Measurements from ENCODE around the gene EHMT1. TPM values are rescaled to one million over a fixed set of nuclear protein-coding genes. Genes with fewer than 3 reads are reported as not detected.

Gene EHMT1
- total and polyA plus RNA-seq, 10 of the 15 experiments (the other 5 are each of a cell fraction or from before 2014, with no cell fraction given) = 2.9 to 100 (median 48.1) TPM

GRCh38 chr9:137748311-137748710 is 129.5 kb downstream of the EHMT1 start:
- ATAC-seq = no peak
- no TSS peak for BruUV-seq (replicated peaks)
- no peaks in the 10 kb centered on the region for H4K20me1 ChIP-seq (ENCODE audit: control insufficient read depth, insufficient read depth)
- RAD21 ChIA-PET (ENCODE audit: unreplicated experiment) = interaction anchor here (1.4 to 2.2 kb wide), 2 partner anchors 13 to 75 kb away, joined by 5 to 7 read pairs; no protein-coding TSS in a partner anchor
- intact Hi-C loops (cut with micrococcal nuclease; ENCODE audit: unreplicated experiment) = no loop called here
- in situ Hi-C loops (cut with MboI) = no loop called here
- no peak for DNase-seq (ENCODE audit: low read depth, low spot score)
- H3K9me3 ChIP-seq (replicated peaks; ENCODE audit: control insufficient read depth, insufficient read depth, low read length) = no peaks in the 10 kb centered on the region; the same call in 2 of the 3 replicates
- H3K9ac ChIP-seq (ENCODE audit: control insufficient read depth, insufficient read depth, low read length) = no peak overlapping the region
- POLR2A ChIA-PET = no interaction called here
- H3K4me3 ChIP-seq = no peak overlapping the region
- TF ChIP-seq KDM1A (IDR thresholded peaks at IDR 0.05; ENCODE audit: borderline replicate concordance) (no peak), IKZF1 (conservative IDR thresholded peaks at IDR 0.05) (no peak), SREBF2 (IDR thresholded peaks at IDR 0.05; ENCODE audit: low read length) (no peak), SRF (IDR thresholded peaks at IDR 0.05; ENCODE audit: low read depth in 2 of 2, low read length in 2 of 2) (peak in 1 of 2 experiments; percentile 10; a peak in 1 of 4 replicates)
- H2AFZ ChIP-seq (ENCODE audit: control insufficient read depth, low read depth, low read length) = no peak overlapping the region
- peaks cover 8% of the 10 kb centered on the region for H3K79me2 ChIP-seq (ENCODE audit: control insufficient read depth, insufficient read depth, low read length)
- no peak overlapping the region for H3K27ac ChIP-seq (ENCODE audit: control insufficient read depth, insufficient read depth)
- CTCF ChIA-PET = interaction anchor here (0.7 to 1.7 kb wide), 2 partner anchors 9 to 12 kb away, joined by 3 to 6 read pairs; no protein-coding TSS in a partner anchor
- WGBS (ENCODE audit: insufficient coverage, insufficient replicate concordance, low lambda C conversion rate, missing lambda C conversion rate) = 98% methylated on average over 15 of the region's 15 CpGs
- no peaks in the 10 kb centered on the region for H3K27me3 ChIP-seq (replicated peaks in 1 of 2; ENCODE audit: control insufficient read depth in 2 of 2, insufficient read depth in 2 of 2, low read length in 1 of 2)
- FAIRE-seq = no peak
- H3K36me3 ChIP-seq (ENCODE audit: control insufficient read depth in 2 of 2, insufficient read depth in 2 of 2, low read length in 1 of 2) = peaks cover 26 to 38% of the 10 kb centered on the region in 2 experiments
- H3K4me1 ChIP-seq (ENCODE audit: control insufficient read depth, insufficient read depth, low read length) = peaks cover 50% of the 10 kb centered on the region
- H3K4me2 ChIP-seq (ENCODE audit: control insufficient read depth, insufficient read depth) = no peak overlapping the region
- SMC1A ChIA-PET (ENCODE audit: uncharacterized antibody, unreplicated experiment) = interaction anchor here (2.2 kb wide), 1 partner anchor 10 kb away, joined by 9 read pairs; no protein-coding TSS in a partner anchor

- Histone ChIP-seq H3K4me1 (ENCODE audit: control insufficient read depth, insufficient read depth, low read length) (peaks cover 46% of the 10 kb centered on the region), H4K20me1 (ENCODE audit: control insufficient read depth, insufficient read depth) (no peaks in the 10 kb centered on the region), H3K9ac (ENCODE audit: control insufficient read depth, insufficient read depth, low read length) (peak overlapping the region; percentile 5; the same call in 1 of the 2 replicates), H3K9me3 (replicated peaks; ENCODE audit: control insufficient read depth, insufficient read depth, low read length) (no peaks in the 10 kb centered on the region; the same call in 2 of the 3 replicates), H3K4me2 (ENCODE audit: control insufficient read depth, insufficient read depth) (no peak overlapping the region), H3K27ac (ENCODE audit: control insufficient read depth, insufficient read depth) (peak overlapping the region; percentile 56), H3K27me3 (replicated peaks in 1 of 2; ENCODE audit: control insufficient read depth in 2 of 2, insufficient read depth in 2 of 2, low read length in 1 of 2) (no peaks in the 10 kb centered on the region), H3K79me2 (ENCODE audit: control insufficient read depth, insufficient read depth, low read length) (peaks cover 8% of the 10 kb centered on the region), H3K4me3 (no peak overlapping the region), H3K36me3 (ENCODE audit: control insufficient read depth in 2 of 2, insufficient read depth in 2 of 2, low read length in 1 of 2) (peaks cover 24 to 38% of the 10 kb centered on the region in 2 experiments), H2AFZ (ENCODE audit: control insufficient read depth, low read depth, low read length) (no peak overlapping the region)
- in situ Hi-C loops (cut with MboI) (no loop called here), intact Hi-C loops (cut with micrococcal nuclease; ENCODE audit: unreplicated experiment) (no loop called here)
- POLR2A ChIA-PET = interaction anchor here (1.8 kb wide), 2 partner anchors 10 to 12 kb away, joined by 4 to 7 read pairs; no protein-coding TSS in a partner anchor
- TF ChIP-seq E2F4 (IDR thresholded peaks at IDR 0.05; ENCODE audit: low read depth, low read length) = no peak
- TF ChIP-seq PML (IDR thresholded peaks at IDR 0.05; ENCODE audit: low read length) = no peak
- TF ChIP-seq TARDBP (IDR thresholded peaks at IDR 0.05; ENCODE audit: borderline replicate concordance) = no peak
- TF ChIP-seq CTCF (IDR thresholded peaks at IDR 0.05 in 2 of 3, conservative IDR thresholded peaks at IDR 0.05 in 1 of 3; ENCODE audit: control insufficient read depth in 2 of 3, extremely low read depth in 1 of 3, insufficient read depth in 1 of 3, low read depth in 3 of 3, low read length in 3 of 3) = no peak
- CTCF ChIA-PET = interaction anchor here (0.7 to 1.7 kb wide), 2 partner anchors 8 to 12 kb away, joined by 3 to 6 read pairs; no protein-coding TSS in a partner anchor
- WGBS (ENCODE audit: insufficient coverage, insufficient replicate concordance, low lambda C conversion rate, missing lambda C conversion rate) = 96% methylated on average over 3 of the region's 3 CpGs
- SMC1A ChIA-PET (ENCODE audit: uncharacterized antibody, unreplicated experiment) = interaction anchor here (1.1 to 2.2 kb wide), 3 partner anchors 10 to 13 kb away, joined by 4 to 9 read pairs (median 4); no protein-coding TSS in a partner anchor
- DNase-seq (ENCODE audit: low read depth, low spot score) (no peak), FAIRE-seq (no peak), ATAC-seq (no peak)
- RAD21 ChIA-PET (ENCODE audit: unreplicated experiment) = interaction anchor here (1.4 to 2.2 kb wide), 2 partner anchors 13 to 76 kb away, joined by 5 to 7 read pairs; no protein-coding TSS in a partner anchor
- BruUV-seq (replicated peaks) = no TSS peak
These were observed 129.9 kb downstream of the EHMT1 start for GRCh38 chr9:137748741-137749140.

Measured in GM12878 (cell line).